Measurements from ENCODE around the gene MRPS18A. TPM values are rescaled to one million over a fixed set of nuclear protein-coding genes. Genes with fewer than 3 reads are reported as not detected.
A peak's percentile ranks its signal among the peaks of the same experiment; 100 is the strongest.

MRPS18A gene
- total RNA-seq, 4 donors from 2014 or later, result 161 to 171 (median 168) TPM

DNA sequence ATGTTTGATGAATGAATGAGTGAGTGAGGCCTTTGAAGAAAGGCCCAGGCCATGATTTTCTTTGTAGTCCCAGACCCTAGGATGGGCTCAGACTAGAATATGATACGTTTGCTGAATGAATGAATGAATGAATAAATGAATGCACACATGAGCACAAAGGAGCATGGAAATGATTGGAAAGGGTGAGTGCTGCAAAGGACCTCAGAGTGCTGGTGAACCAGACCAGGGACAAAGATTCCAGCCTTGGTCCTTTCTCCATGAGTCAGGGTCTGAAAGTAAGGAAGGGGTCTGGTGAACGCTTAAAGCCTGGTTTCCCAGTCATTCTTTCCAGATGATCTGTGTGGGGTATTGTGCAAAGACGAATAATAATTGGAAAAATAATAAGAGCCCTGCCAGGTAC, 40.0 kb upstream of the MRPS18A start:
- TF ChIP-seq POLR2A (IDR thresholded peaks at IDR 0.05), result no peak
- TF ChIP-seq, protein P1, sequence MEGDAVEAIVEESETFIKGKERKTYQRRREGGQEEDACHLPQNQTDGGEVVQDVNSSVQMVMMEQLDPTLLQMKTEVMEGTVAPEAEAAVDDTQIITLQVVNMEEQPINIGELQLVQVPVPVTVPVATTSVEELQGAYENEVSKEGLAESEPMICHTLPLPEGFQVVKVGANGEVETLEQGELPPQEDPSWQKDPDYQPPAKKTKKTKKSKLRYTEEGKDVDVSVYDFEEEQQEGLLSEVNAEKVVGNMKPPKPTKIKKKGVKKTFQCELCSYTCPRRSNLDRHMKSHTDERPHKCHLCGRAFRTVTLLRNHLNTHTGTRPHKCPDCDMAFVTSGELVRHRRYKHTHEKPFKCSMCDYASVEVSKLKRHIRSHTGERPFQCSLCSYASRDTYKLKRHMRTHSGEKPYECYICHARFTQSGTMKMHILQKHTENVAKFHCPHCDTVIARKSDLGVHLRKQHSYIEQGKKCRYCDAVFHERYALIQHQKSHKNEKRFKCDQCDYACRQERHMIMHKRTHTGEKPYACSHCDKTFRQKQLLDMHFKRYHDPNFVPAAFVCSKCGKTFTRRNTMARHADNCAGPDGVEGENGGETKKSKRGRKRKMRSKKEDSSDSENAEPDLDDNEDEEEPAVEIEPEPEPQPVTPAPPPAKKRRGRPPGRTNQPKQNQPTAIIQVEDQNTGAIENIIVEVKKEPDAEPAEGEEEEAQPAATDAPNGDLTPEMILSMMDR (IDR thresholded peaks at IDR 0.05 in 4 of 5, conservative IDR thresholded peaks at IDR 0.05 in 1 of 5), result no peak

DNA sequence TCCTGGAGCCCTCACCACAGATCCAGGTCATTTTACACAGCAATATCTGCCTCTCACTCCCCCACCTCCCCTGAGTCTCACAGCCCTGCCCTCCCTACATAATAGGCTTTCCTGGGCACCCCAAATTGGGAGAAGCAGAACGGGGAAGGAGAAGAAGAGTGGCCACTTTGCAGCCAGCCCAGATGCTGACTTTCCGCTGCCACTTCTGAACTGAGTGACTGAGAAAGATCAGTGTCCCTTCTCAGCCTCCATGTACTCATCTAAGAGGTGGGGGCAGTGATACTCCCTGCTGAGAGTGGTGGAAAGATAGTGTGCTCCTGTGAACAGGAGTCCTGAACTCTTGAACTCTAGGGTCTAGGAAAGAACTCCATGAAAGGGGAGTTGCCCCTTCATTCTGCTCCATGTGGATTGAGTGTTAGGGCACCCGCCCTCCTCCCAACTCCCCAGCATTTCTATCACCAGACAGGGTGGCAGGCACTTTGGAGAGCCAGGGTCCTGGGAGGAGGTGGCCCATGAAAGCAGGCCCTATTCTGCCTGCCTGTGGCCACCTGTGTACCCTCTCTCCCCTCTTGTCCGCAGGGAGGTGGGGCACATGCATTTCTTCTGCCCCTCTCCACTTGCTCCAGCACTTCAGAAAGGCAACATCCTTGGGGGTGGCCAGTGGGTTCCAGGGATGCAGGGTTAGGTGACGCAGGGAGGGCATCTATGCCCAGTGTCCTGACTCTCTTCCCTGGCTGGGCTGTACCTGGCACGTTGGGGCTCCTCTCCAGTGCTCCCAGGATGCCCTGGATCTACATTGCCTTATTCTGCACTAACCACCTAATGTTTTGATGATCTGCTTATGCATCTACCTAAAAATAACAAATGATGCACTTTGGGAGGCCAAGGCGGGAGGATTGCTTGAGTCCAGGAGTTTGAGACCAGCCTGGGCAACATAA, 38.3 kb upstream of the MRPS18A start:
- Histone ChIP-seq H3K27me3 (no peaks in the 10 kb centered on the region), H3K27ac (no peak overlapping the region), H3K4me3 (no peak overlapping the region), H3K36me3 (no peaks in the 10 kb centered on the region), H3K4me1 (no peaks in the 10 kb centered on the region), H3K9me3 (peaks cover 2 to 9% (median 3%) of the 10 kb centered on the region in 3 donors)
- no peak for DNase-seq
- in situ Hi-C loops (cut with MboI; ENCODE audit: low sequenced_read_pairs in 4 of 4), result no loop called here
- intact Hi-C loops (cut with DNase I; ENCODE audit: low total_unique reads), result no loop called here
- no peak for TF ChIP-seq POLR2A (IDR thresholded peaks at IDR 0.05)
- TF ChIP-seq, protein P1 (IDR thresholded peaks at IDR 0.05 in 4 of 5, conservative IDR thresholded peaks at IDR 0.05 in 1 of 5), result no peak
- ATAC-seq, result no peak

More for the DNA sequence above, 40.0 kb upstream of the MRPS18A start:
- Histone ChIP-seq H3K36me3 (no peaks in the 10 kb centered on the region), H3K9me3 (peaks cover 3 to 14% (median 6%) of the 10 kb centered on the region in 3 donors), H3K4me1 (no peaks in the 10 kb centered on the region), H3K27ac (no peak overlapping the region), H3K4me3 (no peak overlapping the region), H3K27me3 (no peaks in the 10 kb centered on the region)
- intact Hi-C loops (cut with DNase I; ENCODE audit: low total_unique reads), result no loop called here
- ATAC-seq, result no peak
- in situ Hi-C loops (cut with MboI; ENCODE audit: low sequenced_read_pairs in 4 of 4), result no loop called here
- DNase-seq, result no peak

DNA sequence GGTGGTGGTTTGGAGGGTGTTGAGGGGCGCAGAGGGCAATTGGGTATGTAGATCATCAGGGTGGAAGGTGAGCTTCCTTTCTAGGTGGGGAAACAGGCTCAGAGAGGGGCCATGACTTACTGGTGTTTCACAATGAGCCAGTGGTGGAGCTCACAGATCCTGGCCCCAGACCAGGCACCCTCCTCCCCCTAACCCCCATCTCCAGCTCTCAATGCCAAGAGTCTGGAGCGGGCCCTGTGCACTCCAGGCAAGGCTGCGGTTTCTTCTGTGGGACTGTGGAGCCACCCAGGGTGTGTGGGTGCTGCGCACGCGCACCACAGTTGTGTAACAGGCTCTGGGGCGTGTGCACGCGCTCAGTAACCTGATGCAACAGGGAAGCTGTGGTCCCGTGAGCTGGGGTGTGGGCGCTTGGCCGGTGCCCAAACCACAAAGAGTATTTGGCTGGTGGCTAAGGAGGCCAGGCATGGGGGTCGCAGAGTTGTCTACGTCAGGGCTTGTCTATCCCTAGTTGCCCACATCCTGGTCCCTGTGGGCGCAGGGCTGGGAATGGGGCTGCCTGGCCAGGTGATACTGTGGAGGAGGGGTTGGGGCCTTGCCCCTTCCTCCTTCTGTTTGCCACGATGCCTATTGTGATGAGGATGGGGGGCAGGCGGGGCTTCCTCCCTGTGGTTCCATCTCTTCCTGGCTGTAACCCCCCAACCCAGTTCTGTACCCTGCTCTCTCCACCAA, 37.5 kb upstream of the MRPS18A start:
- peak; percentile 40 to 75 for DNase-seq
- no peak overlapping the region for H3K4me3 ChIP-seq
- peak; percentile 59 to 76 for ATAC-seq
- H3K27ac ChIP-seq, result no peak overlapping the region
- H3K27me3 ChIP-seq, result no peaks in the 10 kb centered on the region
- peaks cover 0 to under 1% (median 0%) of the 10 kb centered on the region in 3 donors for H3K9me3 ChIP-seq
- intact Hi-C loops (cut with DNase I; ENCODE audit: low total_unique reads) (no loop called here), in situ Hi-C loops (cut with MboI; ENCODE audit: low sequenced_read_pairs in 4 of 4) (no loop called here)
- TF ChIP-seq POLR2A (IDR thresholded peaks at IDR 0.05), result no peak
- TF ChIP-seq, protein P1 (IDR thresholded peaks at IDR 0.05 in 4 of 5, conservative IDR thresholded peaks at IDR 0.05 in 1 of 5), result no peak
- no peaks in the 10 kb centered on the region for H3K36me3 ChIP-seq
- H3K4me1 ChIP-seq, result no peaks in the 10 kb centered on the region

DNA sequence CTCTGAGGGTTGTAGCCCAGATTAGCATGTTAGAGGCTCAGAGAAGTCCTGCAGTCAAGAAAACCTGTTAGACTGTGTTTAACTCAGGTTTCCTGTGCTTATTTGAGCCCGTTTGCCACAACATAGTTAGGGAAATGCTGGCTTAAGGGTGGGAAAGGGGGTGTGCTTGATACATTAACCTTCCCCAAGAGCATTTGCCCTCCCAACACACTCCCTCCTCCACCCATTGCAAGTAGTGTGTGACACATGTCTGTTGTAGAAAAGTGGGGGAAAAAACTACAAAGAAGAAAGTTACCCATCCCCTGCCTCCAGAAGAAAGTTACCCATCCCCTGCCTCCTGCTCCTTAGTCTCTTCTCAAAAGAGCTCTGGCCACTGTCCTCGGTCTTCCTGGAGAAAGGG, 36.8 kb upstream of the MRPS18A start:
- Histone ChIP-seq H3K36me3 (no peaks in the 10 kb centered on the region), H3K27me3 (no peaks in the 10 kb centered on the region), H3K4me3 (no peak overlapping the region), H3K9me3 (no peaks in the 10 kb centered on the region), H3K4me1 (no peaks in the 10 kb centered on the region), H3K27ac (no peak overlapping the region)
- no peak for ATAC-seq
- no peak for TF ChIP-seq POLR2A (IDR thresholded peaks at IDR 0.05)
- TF ChIP-seq, protein P1 (IDR thresholded peaks at IDR 0.05 in 4 of 5, conservative IDR thresholded peaks at IDR 0.05 in 1 of 5), result no peak
- intact Hi-C loops (cut with DNase I; ENCODE audit: low total_unique reads), result no loop called here
- DNase-seq, result no peak
- in situ Hi-C loops (cut with MboI; ENCODE audit: low sequenced_read_pairs in 4 of 4), result no loop called here
